H1 (cell line): ENCODE measurements around the gene SRRM2. TPM values are rescaled to one million over a fixed set of nuclear protein-coding genes. Genes with fewer than 3 reads are reported as not detected.
A peak's percentile ranks its signal among the peaks of the same experiment; 100 is the strongest.

ENCODE experiments used
- CTCF ChIA-PET: fragments of 300-600 bp; sonication (Branson Sonifier 250); formaldehyde crosslinking; loops from one replicate; lab custom pipeline; 2021; ENCODE audit not compliant: partially characterized antibody; lab: Charles Lee
- POLR2A ChIA-PET: fragments of 300-600 bp; sonication (Branson Sonifier 250); formaldehyde crosslinking; loops from one replicate; lab custom pipeline; 2021; ENCODE audit warnings: inconsistent platforms; ENCODE audit not compliant: partially characterized antibody; lab: Charles Lee
- DNase-seq, 2 experiments: peaks; one replicate each; pipeline versions ENCODE4 v3.0.0 to v3.0.0-alpha.2; 2010 to 2022; ENCODE audit warnings: low spot score in 2 of 2, low read depth in 1 of 2, mixed read lengths in 1 of 2
- FAIRE-seq: peaks from 2 replicates; lab custom pipeline; 2011; peaks lifted over from hg19 to GRCh38; lab: Jason Lieb, UNC
- H2AFZ ChIP-seq: 2 replicates; pipeline ENCODE4 v1.8.1; 2012; ENCODE audit warnings: low read length, inconsistent platforms
- H2AK5ac ChIP-seq: 2 replicates; pipeline ENCODE4 v1.6.1; 2013; ENCODE audit warnings: low read depth, low read length
- H2BK120ac ChIP-seq: replicated peaks from 2 replicates; pipeline ENCODE3; 2013; ENCODE audit warnings: low read depth, low read length, inconsistent platforms
- H2BK12ac ChIP-seq: 2 replicates; pipeline ENCODE4 v1.6.1; 2013; ENCODE audit warnings: low read depth, low read length
- H2BK15ac ChIP-seq: 2 replicates; pipeline ENCODE4 v1.6.1; 2013; ENCODE audit warnings: low read length
- H2BK20ac ChIP-seq: 2 replicates; pipeline ENCODE4 v1.6.1; 2013; ENCODE audit warnings: low read length
- H2BK5ac ChIP-seq: 2 replicates; pipeline ENCODE4 v1.6.1; 2013; ENCODE audit warnings: low read depth, low read length
- H3K14ac ChIP-seq: 2 replicates; pipeline ENCODE4 v1.6.1; 2013; ENCODE audit warnings: inconsistent platforms; ENCODE audit not compliant: insufficient read length
- H3K18ac ChIP-seq: 2 replicates; pipeline ENCODE4 v1.6.1; 2013; ENCODE audit warnings: low read length; ENCODE audit errors: extremely low read depth
- H3K23ac ChIP-seq: 2 replicates; pipeline ENCODE4 v1.6.1; 2013; ENCODE audit warnings: inconsistent platforms; ENCODE audit not compliant: insufficient read length
- H3K23me2 ChIP-seq: 2 replicates; pipeline ENCODE4 v1.6.1; 2013; ENCODE audit warnings: low read depth, low read length
- H3K27ac ChIP-seq: 2 replicates; pipeline ENCODE4 v1.6.1; 2011; ENCODE audit warnings: low read depth, low read length, inconsistent platforms
- H3K27me3 ChIP-seq, 4 experiments: replicated peaks in 1 of 4; 1 replicate in 1 of 4; 2 replicates in 3 of 4; pipeline versions ENCODE4 v1.6.1 to v1.8.1; 2011 to 2013; ENCODE audit warnings: low read length in 3 of 4, mild to moderate bottlenecking in 3 of 4, inconsistent platforms in 2 of 4, mixed read lengths in 2 of 4, moderate library complexity in 1 of 4; ENCODE audit not compliant: control insufficient read depth in 3 of 4, insufficient read depth in 3 of 4; ENCODE audit errors: extremely low read depth in 1 of 4
- H3K36me3 ChIP-seq, 4 experiments: 2 replicates each; pipeline versions ENCODE4 v1.6.1 to v1.8.1; 2011 to 2013; ENCODE audit warnings: mild to moderate bottlenecking in 4 of 4, low read length in 3 of 4, moderate library complexity in 2 of 4, control low read depth in 1 of 4, inconsistent platforms in 1 of 4; ENCODE audit not compliant: insufficient read depth in 4 of 4, control insufficient read depth in 2 of 4
- H3K4ac ChIP-seq: replicated peaks from 2 replicates; pipeline ENCODE3; 2013; ENCODE audit warnings: low read length, low read depth, mixed read lengths, inconsistent platforms; ENCODE audit not compliant: insufficient read length
- H3K4me1 ChIP-seq, 4 experiments: replicated peaks in 1 of 4; 1 replicate in 1 of 4; 2 replicates in 3 of 4; pipeline versions ENCODE4 v1.6.1 to v1.8.1; 2011 to 2013; ENCODE audit warnings: low read length in 3 of 4, inconsistent platforms in 2 of 4, mixed read lengths in 1 of 4; ENCODE audit not compliant: insufficient read depth in 4 of 4, control insufficient read depth in 3 of 4
- H3K4me2 ChIP-seq, 2 experiments: 2 replicates each; pipeline versions ENCODE4 v1.6.1 to v1.8.1; 2011 to 2013; ENCODE audit warnings: low read depth in 2 of 2, low read length in 2 of 2, control low read depth in 1 of 2, inconsistent platforms in 1 of 2, mild to moderate bottlenecking in 1 of 2; ENCODE audit not compliant: insufficient read depth in 1 of 2
- H3K4me3 ChIP-seq, 4 experiments: fragments of 200-600, 300-600 bp in 1 of 4; sonication (generic), shearing (Covaris generic), sonication (Bioruptor Twin) in 1 of 4; 2 replicates each; pipeline versions ENCODE4 v1.5.1 to v1.8.1; 2011 to 2016; ENCODE audit warnings: low read length in 4 of 4, low read depth in 3 of 4, control low read depth in 2 of 4, inconsistent platforms in 2 of 4, mild to moderate bottlenecking in 2 of 4, mixed read lengths in 1 of 4, moderate library complexity in 1 of 4; ENCODE audit not compliant: insufficient read depth in 2 of 4; ENCODE audit errors: extremely low read depth in 1 of 4
- H3K56ac ChIP-seq: replicated peaks from 2 replicates; pipeline ENCODE3; 2013; ENCODE audit warnings: low read depth, mild to moderate bottlenecking, mixed read lengths, low read length, inconsistent platforms; ENCODE audit not compliant: insufficient read length
- H3K79me1 ChIP-seq: 2 replicates; pipeline ENCODE4 v1.6.1; 2013; ENCODE audit warnings: low read depth, low read length, control low read depth
- H3K79me2 ChIP-seq, 2 experiments: 2 replicates each; pipeline versions ENCODE4 v1.6.1 to v1.8.1; 2012 to 2013; ENCODE audit warnings: low read length in 2 of 2, mild to moderate bottlenecking in 2 of 2, inconsistent platforms in 1 of 2; ENCODE audit not compliant: insufficient read depth in 2 of 2, control insufficient read depth in 1 of 2
- H3K9ac ChIP-seq, 4 experiments: replicated peaks in 1 of 4; 1 replicate in 1 of 4; 2 replicates in 3 of 4; pipeline versions ENCODE4 v1.6.1 to v1.8.1; 2011 to 2013; ENCODE audit warnings: low read depth in 3 of 4, low read length in 3 of 4, control low read depth in 2 of 4, mild to moderate bottlenecking in 2 of 4, moderate library complexity in 2 of 4, inconsistent platforms in 1 of 4; ENCODE audit errors: extremely low read depth in 1 of 4
- H3K9me3 ChIP-seq, 2 experiments: 2 replicates each; pipeline versions ENCODE4 v1.6.1 to v1.8.1; 2012 to 2013; ENCODE audit warnings: mild to moderate bottlenecking in 2 of 2, moderate library complexity in 2 of 2, control low read depth in 1 of 2, inconsistent platforms in 1 of 2, low read depth in 1 of 2, low read length in 1 of 2, mixed read lengths in 1 of 2; ENCODE audit not compliant: insufficient read depth in 2 of 2
- H4K20me1 ChIP-seq, 2 experiments: replicated peaks in 1 of 2; 2 replicates each; pipeline versions ENCODE3 to v1.8.1; 2011 to 2013; ENCODE audit warnings: inconsistent platforms in 2 of 2, low read length in 2 of 2, mild to moderate bottlenecking in 1 of 2; ENCODE audit not compliant: insufficient read depth in 2 of 2, control insufficient read depth in 1 of 2
- H4K5ac ChIP-seq: 2 replicates; pipeline ENCODE4 v1.6.1; 2013; ENCODE audit warnings: low read length, low read depth, mixed read lengths, inconsistent platforms; ENCODE audit not compliant: insufficient read length
- H4K8ac ChIP-seq: 2 replicates; pipeline ENCODE4 v1.8.0; 2013; ENCODE audit warnings: mild to moderate bottlenecking, moderate library complexity, low read length, inconsistent platforms; ENCODE audit not compliant: insufficient read depth; ENCODE audit errors: extremely low read depth
- H4K91ac ChIP-seq: replicated peaks from 2 replicates; pipeline ENCODE3; 2013; ENCODE audit warnings: low read length, mixed read lengths, inconsistent platforms; ENCODE audit not compliant: insufficient read length
- ASH2L ChIP-seq: fragments of 200-600, 300-600 bp; sonication (generic); IDR thresholded peaks from one replicate; pipeline ENCODE4 v1.7.1; 2017; ENCODE audit warnings: low read length
- BACH1 ChIP-seq: IDR thresholded peaks from 2 replicates; pipeline ENCODE4 v1.6.1; 2012; ENCODE audit warnings: low read length, improper control_type of control experiment
- CBX8 ChIP-seq: fragments of 300-800, 300-1000 bp; sonication (generic); IDR thresholded peaks from 2 replicates; pipeline ENCODE4 v1.7.1; 2016; ENCODE audit warnings: low read depth, low read length, borderline replicate concordance
- GTF2F1 ChIP-seq: IDR thresholded peaks from 2 replicates; pipeline ENCODE4 v1.6.1; 2012; ENCODE audit warnings: low read depth, low read length, improper control_type of control experiment, borderline replicate concordance
- JUND ChIP-seq: IDR thresholded peaks from 2 replicates; pipeline ENCODE4 v1.6.1; 2011; ENCODE audit warnings: mild to moderate bottlenecking, improper control_type of control experiment, low read length
- POLR2A ChIP-seq, 2 experiments: IDR thresholded peaks; 1 replicate in 1 of 2; 2 replicates in 1 of 2; pipeline ENCODE4 v1.6.1; 2011; ENCODE audit warnings: low read depth in 2 of 2, low read length in 2 of 2, mild to moderate bottlenecking in 2 of 2; ENCODE audit errors: control extremely low read depth in 1 of 2
- RBBP5 ChIP-seq: IDR thresholded peaks from 2 replicates; pipeline ENCODE4 v1.7.1; 2012; ENCODE audit warnings: low read depth, mild to moderate bottlenecking, inconsistent platforms, low read length, moderate library complexity, borderline replicate concordance
- RNF2 ChIP-seq: fragments of 200-900, 300-1000 bp; sonication (generic); IDR thresholded peaks from 2 replicates; pipeline ENCODE4 v1.7.1; 2016; ENCODE audit warnings: borderline replicate concordance, low read depth, mild to moderate bottlenecking, antibody characterized with exemption, low read length; ENCODE audit not compliant: poor library complexity, severe bottlenecking; ENCODE audit errors: missing control alignments
- WGBS, 2 experiments: shearing (Covaris generic) in 1 of 2; methylation state at CpG; one replicate each; pipeline versions ENCODE4 v1.1.6 to v1.1.7; 2013 to 2015; ENCODE audit warnings: low lambda C conversion rate in 2 of 2, mixed read lengths in 2 of 2, inconsistent platforms in 1 of 2, low coverage in 1 of 2, missing lambda C conversion rate in 1 of 2; ENCODE audit not compliant: insufficient replicate concordance in 2 of 2, insufficient coverage in 1 of 2, insufficient read length in 1 of 2; ENCODE audit errors: extremely low coverage in 1 of 2, missing lambda C conversion rate in 1 of 2; 5-methylcytosine and 5-hydroxymethylcytosine counted together
- polyA plus RNA-seq, 7 experiments: library from polyadenylated mRNA; depleted of rRNA in 3 of 7; stranded (reverse) in 5 of 7; unstranded in 2 of 7; fragments of >200 nt in 5 of 7; fragments of 200-250 nt in 2 of 7; gene quantifications; 1 replicate in 5 of 7; 2 replicates in 1 of 7; 4 replicates in 1 of 7; pipeline versions ENCODE4 v1.2.1 to v1.2.3, GENCODE V29; 2011 to 2013; ENCODE audit warnings: missing spikeins in 2 of 7, mixed read lengths in 2 of 7
- total RNA-seq: library from RNA; stranded (reverse); fragmentation: NEBNext Ultra II Directional; extraction: Animal tissue kit (Norgen Biotek cat#: 25700); gene quantifications from 2 replicates; pipeline ENCODE4 v1.2.1, GENCODE V29; 2021

The SRRM2 gene
- total and polyA plus RNA-seq, 2 of the 8 experiments (the other 6 are each of a cell fraction or from before 2014, with no cell fraction given): 300 to 579 TPM

GRCh38 chr16:2766430-2767139, 14.1 kb downstream of the SRRM2 start:
- H4K20me1 ChIP-seq: peaks cover 23 to 37% of the 10 kb centered on the region in 2 experiments
- H3K4me2 ChIP-seq: no peak overlapping the region
- H2BK5ac ChIP-seq: no peak overlapping the region; the same call in 1 of the 2 replicates
- no peak overlapping the region for H3K56ac ChIP-seq
- no peak overlapping the region for H3K9ac ChIP-seq
- H4K5ac ChIP-seq: no peak overlapping the region
- no peak overlapping the region for H2BK120ac ChIP-seq
- no peak for DNase-seq
- no peak overlapping the region for H2AK5ac ChIP-seq
- no peak overlapping the region for H3K27ac ChIP-seq
- H3K27me3 ChIP-seq: no peaks in the 10 kb centered on the region
- peaks cover 4 to 71% of the 10 kb centered on the region in 2 experiments; a peak in 3 of 4 replicates for H3K79me2 ChIP-seq
- no peak overlapping the region for H3K14ac ChIP-seq
- H2AFZ ChIP-seq: no peak overlapping the region
- H2BK20ac ChIP-seq: no peak overlapping the region
- no peak for FAIRE-seq
- no peak overlapping the region for H4K8ac ChIP-seq
- WGBS, 2 experiments: 96% methylated on average over 43 of the region's 44 CpGs; no CpG with 5 or more reads in 1 of the 2 experiments
- no peak overlapping the region for H3K23ac ChIP-seq
- peaks cover 7% of the 10 kb centered on the region for H3K79me1 ChIP-seq
- H2BK15ac ChIP-seq: no peak overlapping the region
- peaks cover 82 to 100% (median 96%) of the 10 kb centered on the region in 4 experiments for H3K36me3 ChIP-seq
- H3K4me1 ChIP-seq: peaks cover 0 to 3% (median under 1%) of the 10 kb centered on the region in 4 experiments; a peak in 3 of 7 replicates
- no peak overlapping the region for H3K4me3 ChIP-seq
- no peak overlapping the region for H2BK12ac ChIP-seq
- no peak overlapping the region for H3K18ac ChIP-seq
- H3K4ac ChIP-seq: no peak overlapping the region
- ChIA-PET POLR2A (interaction anchor here (1.1 to 6.9 kb wide), 8 partner anchors 8 to 65 kb away, joined by 3 to 140 read pairs (median 12); partner anchors contain the start of genes ELOB and SRRM2), CTCF (interaction anchor here (0.5 kb wide), 1 partner anchor 52 kb away, joined by 3 read pairs; no protein-coding TSS in a partner anchor)
- H3K23me2 ChIP-seq: no peaks in the 10 kb centered on the region
- no peak for TF ChIP-seq CBX8
- no peak for TF ChIP-seq RBBP5
- TF ChIP-seq GTF2F1: no peak
- no peak for TF ChIP-seq RNF2
- TF ChIP-seq JUND: no peak
- no peak for TF ChIP-seq ASH2L
- TF ChIP-seq POLR2A (IDR thresholded peaks at IDR 0.05; ENCODE audit: control extremely low read depth in 1 of 2, low read depth in 2 of 2, low read length in 2 of 2): 0 out of 3 replicates have a peak, but pooled peaks of 1 of the 2 experiments have one; percentile 14
- no peak for TF ChIP-seq BACH1
- H3K9me3 ChIP-seq: peaks cover 8 to 24% of the 10 kb centered on the region in 2 experiments; a peak in 3 of 4 replicates
- H4K91ac ChIP-seq: no peak overlapping the region
